NCI-H510A (cell line): Measurements from ENCODE around the gene RPGR.

ENCODE experiments used
- DNase-seq: peaks from one replicate; lab custom pipeline; 2025; lab: John Stamatoyannopoulos, UW

Gene RPGR

GRCh38 chrX:38249965-38250364 is 77.3 kb downstream of the RPGR start:
- DNase-seq: no peak

- DNase-seq: no peak
These were observed 80.3 kb downstream of the RPGR start for GRCh38 chrX:38247051-38247450.

GRCh38 chrX:38240541-38240940 is 86.8 kb downstream of the RPGR start:
- no peak for DNase-seq

- no peak for DNase-seq
These were observed 90.3 kb downstream of the RPGR start for GRCh38 chrX:38236901-38237615.

- DNase-seq: no peak
These were observed 93.2 kb downstream of the RPGR start for GRCh38 chrX:38233891-38234667.

GRCh38 chrX:38232079-38232686 is 95.1 kb downstream of the RPGR start:
- DNase-seq: no peak

GRCh38 chrX:38225093-38225492 is 102.2 kb downstream of the RPGR start:
- no peak for DNase-seq

- DNase-seq: no peak
These were observed 103.1 kb downstream of the RPGR start for GRCh38 chrX:38224160-38224559.

GRCh38 chrX:38221391-38221929 is 105.8 kb downstream of the RPGR start:
- no peak for DNase-seq

- no peak for DNase-seq
These were observed 106.6 kb downstream of the RPGR start, which contains the start of gene SRPX for GRCh38 chrX:38220415-38221390. Gene SRPX (minus strand): TSS chrX:38220871. CDS start chrX:38220792, 79 bp downstream.

GRCh38 chrX:38220024-38220414 is 107.3 kb downstream of the RPGR start:
- DNase-seq: no peak
